Stomach (tissue), 4 donors: Measurements from ENCODE around the gene RBM15.

Experiments used
- CTCF ChIP-seq, 7 experiments: fragments of 450-650 bp in 4 of 7; fragments of 200-600 bp in 3 of 7; sonication (generic) in 3 of 7; IDR thresholded peaks; one replicate each; pipeline ENCODE4 v1.5.1; 2016 to 2019; ENCODE audit warnings: antibody characterized with exemption in 7 of 7, control low read depth in 2 of 7, mild to moderate bottlenecking in 1 of 7
- EP300 ChIP-seq: sonication (generic); formaldehyde crosslinking; IDR thresholded peaks from one replicate; pipeline ENCODE4 v1.6.1; 2017; ENCODE audit warnings: antibody characterized with exemption
- POLR2A ChIP-seq, 4 donors: fragments of 450-650 bp; IDR thresholded peaks; one replicate each; pipeline ENCODE4 v1.6.1; 2016; ENCODE audit warnings: antibody characterized with exemption in 4 of 4, control low read depth in 2 of 4, mild to moderate bottlenecking in 1 of 4, moderate library complexity in 1 of 4
- POLR2AphosphoS5 ChIP-seq, 3 donors: sonication (generic); formaldehyde crosslinking; IDR thresholded peaks; one replicate each; pipeline ENCODE4 v1.6.1; 2016; ENCODE audit warnings: antibody characterized with exemption in 3 of 3

- TF ChIP-seq CTCF (IDR thresholded peaks at IDR 0.05), result no peak
- no peak for TF ChIP-seq POLR2A (IDR thresholded peaks at IDR 0.05)
- TF ChIP-seq EP300, result no peak
- no peak for TF ChIP-seq POLR2AphosphoS5 (IDR thresholded peaks at IDR 0.05)
These were observed 31.8 kb upstream of the RBM15 start for GRCh38 chr1:110307239-110307974.
